ENCODE measurements around the gene SCN3A.

The SCN3A gene

DNA sequence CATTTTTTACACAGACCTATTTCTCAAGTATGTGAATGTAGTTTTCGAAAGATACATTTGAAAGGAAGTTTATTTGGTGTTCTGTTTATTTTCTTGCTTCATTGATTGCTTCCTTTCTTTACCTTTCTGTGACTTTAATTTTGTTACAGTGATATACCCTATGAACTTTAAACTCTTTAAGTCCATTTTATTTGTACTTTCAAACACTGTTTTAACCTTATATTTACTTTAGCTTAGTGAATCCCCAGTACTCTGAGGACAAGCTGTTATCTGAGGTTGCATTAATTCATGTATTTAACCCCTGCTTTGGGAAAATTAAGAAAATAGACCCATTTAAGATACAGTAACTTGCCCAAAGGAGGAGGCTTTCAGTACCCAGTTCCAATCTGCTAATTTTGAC, 93.5 kb downstream of the SCN3A start:
- DNase-seq = no peak

DNA sequence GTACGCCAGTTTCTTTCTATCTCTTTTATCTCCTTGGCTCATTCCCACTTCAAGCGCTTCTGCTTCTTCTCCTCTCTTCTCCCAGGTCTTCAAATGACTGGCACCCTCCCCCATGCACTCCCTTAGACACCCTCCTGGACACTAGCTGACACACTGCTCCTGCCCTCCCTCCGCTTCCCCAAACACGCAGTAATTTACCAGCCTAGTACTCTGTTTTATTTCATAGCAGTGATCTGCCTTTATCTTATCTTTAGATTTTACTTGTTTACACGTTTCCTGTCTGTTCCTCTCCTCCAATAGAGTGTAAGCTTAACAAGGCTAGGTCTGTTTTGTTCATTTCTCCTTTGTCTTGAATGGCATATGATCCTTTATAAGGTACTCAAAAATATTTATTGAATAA, 93.9 kb downstream of the SCN3A start:
- DNase-seq = no peak

DNA sequence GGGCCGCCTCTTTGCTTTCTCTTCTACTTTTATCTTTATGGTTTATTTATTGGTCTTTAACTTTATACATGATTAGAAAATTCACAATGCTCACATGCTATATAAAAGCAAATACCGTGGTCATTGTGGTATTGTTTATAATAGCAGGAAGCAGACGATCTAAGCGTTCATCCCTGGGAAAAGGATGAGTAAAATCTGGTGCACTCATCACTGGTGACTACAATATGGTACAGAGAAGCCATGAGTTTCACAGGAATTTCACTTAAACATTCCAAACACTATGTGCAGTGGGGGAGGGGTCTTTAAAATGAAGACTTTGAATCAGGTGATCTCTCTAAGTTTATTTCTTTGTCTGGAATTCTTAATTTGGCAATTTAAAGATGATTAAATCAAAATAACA, 97.9 kb downstream of the SCN3A start:
- peak; percentile 61 for DNase-seq

DNA sequence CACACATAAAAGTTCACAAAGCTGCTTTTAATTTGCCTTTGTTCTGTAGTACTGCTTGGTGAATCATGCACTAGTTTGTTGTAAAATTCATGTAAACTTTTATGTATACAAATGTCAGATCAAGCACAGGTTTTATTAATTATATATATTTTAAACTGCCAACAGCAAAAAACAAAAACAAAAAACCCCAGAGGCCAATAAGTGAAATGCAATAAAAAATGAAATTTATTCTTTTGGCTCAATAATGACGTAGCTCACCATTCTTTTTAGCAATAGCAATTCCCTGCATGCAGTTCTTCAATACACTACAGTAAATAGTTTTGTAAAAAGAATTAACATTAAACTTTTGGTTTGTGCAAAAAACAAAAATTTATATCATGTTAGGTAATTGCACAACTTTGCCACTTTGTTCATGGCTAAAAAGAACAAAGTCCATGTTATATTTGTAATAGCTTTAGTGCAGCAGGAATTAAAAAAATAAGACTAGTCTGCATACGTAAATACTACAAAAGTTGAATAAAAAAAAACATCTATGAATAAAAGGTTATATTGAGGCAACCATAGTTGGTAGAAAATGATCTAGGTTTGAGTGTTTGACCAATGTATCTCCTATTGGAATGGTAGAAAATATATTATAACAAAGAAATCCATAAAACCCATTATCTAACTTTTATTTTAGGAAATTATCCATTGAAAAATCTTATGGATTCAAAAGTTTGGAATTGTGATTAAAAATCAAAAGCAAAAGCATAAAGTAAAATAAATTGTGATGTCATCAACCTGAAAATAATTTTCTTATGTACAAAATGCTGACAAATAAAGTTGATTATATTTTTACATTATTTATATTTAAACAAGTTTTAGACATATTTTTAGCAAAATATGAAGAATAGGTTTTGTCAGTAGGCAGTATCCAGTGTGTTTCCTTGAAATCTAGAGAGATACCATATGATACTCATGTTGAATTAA, 115.6 kb downstream of the SCN3A start:
- no peak for DNase-seq

DNA sequence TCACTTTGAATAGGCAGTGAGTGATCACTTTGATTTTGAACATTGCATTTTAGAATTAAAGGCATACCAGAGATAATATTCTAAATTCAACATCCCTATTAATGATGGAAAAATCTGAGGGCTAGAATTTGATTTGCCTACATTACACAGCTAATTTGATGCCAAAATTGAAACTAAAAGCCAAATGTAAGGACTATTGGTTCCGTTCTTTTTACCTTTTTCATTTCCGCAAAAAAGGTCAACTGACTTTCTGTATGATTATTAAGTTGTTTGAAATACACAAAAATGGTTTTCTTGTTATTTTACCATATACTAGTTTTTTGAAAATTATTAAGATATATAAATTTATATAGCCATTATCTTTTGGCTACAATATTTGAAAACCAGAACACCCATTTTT, 117.5 kb downstream of the SCN3A start:
- no peak for DNase-seq

DNA sequence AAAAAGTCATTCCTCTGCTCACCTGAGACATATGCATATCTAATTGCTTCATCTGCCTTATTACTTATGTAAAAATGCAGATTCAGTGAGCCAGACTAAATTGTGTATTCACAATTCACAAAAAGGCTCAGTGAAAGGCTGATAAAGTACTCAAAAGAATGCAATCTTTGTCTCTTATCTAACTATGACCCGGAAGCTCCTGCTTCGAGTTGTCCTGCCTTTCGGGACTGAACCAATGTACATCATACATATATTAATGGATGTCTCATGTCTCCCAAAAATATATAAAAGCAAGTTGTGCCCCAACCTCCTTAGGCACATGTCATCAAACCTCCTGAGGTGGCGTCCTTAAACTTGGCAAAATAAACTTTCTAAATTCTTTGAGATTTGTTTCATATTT, 120.5 kb downstream of the SCN3A start:
- no peak for DNase-seq

DNA sequence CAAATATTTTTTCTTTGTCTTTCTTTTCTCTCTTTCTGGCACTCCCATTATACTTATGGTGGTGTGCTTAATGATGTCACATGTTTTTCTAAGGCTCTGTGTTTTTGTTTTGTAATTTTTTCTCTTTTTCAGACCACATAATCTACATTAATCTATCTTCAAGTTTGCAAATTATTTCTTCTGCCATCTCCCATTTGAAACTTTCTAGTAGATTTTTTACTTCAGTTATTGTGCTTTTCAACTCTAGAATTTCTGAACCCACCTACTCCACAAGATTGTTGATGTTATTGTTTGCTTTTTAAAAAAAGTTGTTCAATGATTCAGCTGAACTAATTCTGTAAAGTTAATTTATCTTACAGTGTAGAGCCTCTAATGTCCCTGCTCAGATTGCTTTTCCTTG, 121.4 kb downstream of the SCN3A start:
- DNase-seq = no peak

DNA sequence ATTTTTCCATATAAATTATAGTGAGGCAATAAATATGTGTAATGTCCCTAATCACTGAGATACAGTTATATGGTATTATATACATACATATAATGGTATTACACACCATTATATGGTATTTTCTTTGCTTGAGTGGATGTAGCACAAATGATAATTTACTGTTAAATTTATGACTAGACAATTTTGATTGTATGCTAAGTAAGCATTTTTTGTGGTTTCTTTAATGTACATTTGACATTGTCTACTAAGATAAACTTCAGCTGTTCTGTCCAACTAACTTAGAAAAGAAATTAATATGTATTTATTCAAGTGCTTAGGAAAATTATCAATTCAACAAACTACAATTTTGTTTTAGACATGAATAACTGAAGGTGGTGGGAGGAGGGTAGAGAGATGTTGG, 122.6 kb downstream of the SCN3A start:
- DNase-seq = no peak

DNA sequence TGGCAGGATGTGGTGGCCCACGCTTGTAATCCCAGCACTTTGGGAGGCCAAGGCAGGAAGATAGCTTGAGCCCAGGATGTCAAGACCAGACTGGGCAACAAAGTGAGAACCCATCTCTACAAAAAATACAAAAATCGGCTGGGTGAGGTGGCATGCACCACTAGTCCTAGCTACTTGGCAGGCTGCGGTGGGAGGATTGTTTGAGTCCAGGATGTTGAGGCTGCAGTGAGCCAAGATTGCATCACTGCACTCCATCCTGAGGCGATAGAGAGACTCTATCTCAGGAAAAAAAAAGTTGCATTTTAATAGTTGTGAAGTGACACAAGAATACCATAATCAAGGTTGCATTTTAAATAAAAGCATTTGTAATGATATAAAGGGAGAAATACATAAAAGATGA, 124.4 kb downstream of the SCN3A start:
- DNase-seq = no peak

DNA sequence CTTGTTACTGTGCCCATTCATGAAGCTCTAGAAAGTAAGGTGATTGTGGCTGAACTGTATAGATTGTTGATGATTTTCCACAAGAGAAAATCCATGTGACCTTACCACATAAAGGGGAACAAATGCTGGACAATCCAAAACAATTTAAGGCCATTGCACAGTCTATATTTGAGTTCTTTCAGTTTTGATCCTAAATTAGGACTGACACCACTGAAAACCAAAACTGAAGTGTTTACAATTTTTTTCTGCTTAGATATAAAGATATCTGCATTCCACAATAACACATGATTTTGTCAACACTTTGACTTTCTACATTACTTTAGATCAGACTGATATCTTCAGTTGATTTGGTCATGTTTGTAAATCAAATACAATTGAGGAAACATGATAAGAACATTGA, 124.9 kb downstream of the SCN3A start:
- no peak for DNase-seq

DNA sequence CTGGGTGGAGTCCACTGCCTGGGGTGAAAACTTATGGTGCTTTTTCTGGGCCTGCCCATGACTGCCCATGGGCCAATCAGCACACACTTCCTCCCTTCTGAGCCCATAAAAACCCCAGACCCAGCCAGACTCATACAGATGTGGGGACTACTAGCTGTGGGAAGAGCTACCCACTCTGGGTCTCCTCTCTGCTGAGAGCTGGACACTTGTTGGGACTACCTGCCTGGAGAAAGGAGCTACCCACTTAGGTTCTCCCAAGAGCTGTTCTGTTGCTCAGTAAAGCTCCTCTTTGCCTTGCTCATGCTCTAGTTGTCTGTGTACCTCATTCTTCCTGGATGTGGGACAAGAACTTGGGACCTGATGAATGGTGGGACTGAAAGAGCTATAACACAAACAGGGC, 129.0 kb downstream of the SCN3A start:
- DNase-seq = no peak

DNA sequence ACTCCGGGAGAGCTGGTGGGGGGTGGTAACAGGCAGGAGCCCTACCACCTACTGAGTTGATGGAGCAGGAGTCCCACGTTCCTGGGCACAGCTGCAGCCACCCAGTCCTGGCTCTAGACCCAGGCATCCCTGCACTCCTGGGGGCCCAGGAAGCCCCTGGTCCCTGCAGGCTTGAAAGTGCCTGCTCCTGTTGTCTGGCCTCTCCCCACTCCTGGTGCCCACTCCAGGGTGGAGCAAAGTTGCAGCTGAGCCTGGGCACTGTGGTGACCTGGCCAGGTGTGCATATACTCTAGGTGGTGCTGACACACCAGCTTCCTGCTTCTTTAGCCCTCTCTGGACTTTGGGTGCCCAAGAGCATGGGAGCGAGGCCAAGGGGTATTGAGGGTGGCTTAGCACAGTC, 129.5 kb downstream of the SCN3A start:
- no peak for DNase-seq

DNA sequence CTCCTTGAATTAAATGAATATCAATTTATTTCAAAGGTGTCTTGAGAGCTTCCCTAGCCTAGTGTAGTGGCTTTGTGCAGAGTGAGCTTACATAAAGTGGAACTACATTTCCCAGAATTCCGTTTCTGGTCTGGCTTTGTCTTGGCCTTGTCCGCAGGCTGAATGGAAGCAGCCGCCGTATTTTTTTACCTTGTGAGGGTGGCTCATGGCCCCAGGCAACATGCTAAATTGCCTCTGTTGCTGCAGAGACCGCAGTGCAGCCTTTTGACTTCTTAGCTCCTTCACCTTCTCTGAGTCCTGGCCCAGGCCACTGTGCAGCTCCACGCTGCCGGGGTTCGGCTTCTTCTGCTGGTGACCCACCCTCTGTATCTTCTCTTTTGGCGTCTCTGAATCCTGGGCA, 133.8 kb downstream of the SCN3A start:
- DNase-seq = no peak

DNA sequence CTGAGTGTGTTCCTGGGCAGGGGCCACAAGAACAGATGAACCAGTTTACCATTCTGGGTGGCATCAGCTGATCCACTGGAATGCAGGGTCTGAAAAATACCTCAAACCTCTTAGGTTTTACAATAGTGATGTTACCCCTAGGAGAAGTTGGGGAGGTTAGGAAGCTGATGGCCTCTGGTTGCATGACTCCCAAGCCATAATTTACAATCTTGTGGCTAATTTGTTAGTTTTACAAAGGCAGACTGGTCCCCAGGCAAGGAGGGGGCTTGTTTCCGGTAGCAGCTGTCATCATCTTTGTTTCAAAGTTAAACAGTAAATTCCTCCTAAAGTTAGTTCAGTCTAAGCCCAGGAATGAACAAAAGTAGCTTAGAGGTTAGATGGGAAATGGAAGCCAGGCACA, 134.7 kb downstream of the SCN3A start:
- peak; percentile 35 for DNase-seq

DNA sequence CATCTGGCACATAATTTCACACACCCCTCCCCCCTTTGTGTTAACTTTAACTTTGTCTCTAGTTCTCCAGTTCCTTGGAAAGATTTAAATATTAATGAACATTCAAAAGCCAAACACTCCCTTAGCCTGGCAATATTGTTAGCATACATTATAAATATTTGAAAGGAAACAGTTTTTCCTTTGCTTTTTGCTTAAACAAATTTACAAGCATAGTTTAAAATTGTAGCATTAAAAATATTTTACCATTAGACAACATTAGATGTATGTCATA, 135.4 kb downstream of the SCN3A start:
- no peak for DNase-seq

DNA sequence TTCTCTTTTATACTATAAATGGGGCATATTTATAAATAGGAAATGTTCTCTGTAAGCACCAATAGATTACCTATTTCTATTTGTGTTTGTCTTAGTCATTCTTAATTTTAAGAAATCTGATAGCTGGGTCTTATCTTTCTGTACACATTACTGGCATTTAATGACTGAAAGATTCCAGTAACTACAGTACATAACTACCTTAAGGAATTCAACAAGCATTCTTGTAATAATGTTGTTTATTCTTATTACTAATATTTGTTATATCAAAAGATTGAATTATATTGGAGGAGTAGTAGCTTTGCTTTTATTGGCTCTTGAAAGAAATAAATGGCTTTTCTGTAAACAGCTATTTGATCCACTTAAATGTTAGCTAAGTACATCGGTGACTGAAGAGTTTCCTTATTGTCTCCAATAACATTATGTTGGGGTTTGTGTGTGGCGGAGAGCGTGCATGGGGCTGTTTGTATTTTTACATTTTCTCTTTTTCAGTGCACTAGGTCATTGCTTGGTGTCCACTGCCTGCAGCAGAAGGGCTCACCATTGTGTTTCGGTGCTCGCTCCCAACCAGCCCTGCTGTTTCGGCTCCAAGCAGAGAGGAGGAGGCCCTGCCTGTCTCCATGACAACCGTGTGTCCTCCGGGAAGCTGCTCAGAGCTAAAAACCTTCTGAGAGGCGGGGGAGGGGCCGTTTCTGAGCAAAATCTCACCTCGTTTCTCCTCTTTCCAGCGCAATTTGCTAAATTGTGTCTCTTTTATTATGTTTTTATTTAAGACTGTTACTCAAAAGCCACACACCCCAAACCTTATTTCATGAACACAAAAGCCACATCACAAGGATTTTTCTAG, 136.0 kb downstream of the SCN3A start:
- peak; percentile 69 for DNase-seq

DNA sequence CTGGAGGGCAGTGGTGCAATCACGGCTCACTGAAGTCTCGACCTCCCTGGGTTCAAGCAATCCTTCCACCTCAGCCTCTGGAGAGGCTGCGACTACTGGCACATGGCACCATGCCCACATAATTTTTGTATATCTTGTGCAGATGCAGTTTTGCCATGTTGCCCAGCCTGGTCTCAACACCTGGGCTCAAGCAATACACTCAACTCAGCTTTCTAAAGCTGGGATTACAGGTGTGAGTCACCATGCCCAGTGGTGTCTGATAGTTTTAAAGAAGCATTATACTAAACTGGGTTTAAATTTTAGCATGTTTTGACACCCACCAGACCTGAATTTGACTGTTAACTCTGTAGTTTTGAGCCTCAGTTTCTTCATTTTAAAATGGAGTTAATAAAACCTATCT, 139.1 kb downstream of the SCN3A start:
- no peak for DNase-seq

DNA sequence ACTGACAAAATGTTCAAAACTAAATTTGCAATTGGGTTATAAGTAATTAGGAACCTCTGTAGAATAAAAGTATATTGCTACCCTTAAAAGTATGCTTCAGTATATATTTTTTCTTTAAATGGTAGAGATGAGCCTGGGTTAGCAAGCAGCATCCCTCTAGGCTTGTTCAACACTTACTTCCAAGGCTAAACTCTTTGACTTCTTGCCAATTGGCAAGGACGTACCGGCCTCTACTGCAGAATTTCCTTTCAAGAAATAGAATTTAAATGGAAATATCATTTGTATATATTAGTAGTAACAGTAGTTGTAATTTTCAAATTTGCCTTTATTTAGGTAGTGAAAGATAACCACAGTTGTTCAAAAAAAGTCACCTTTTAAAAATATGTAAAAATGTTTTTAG, 143.4 kb downstream of the SCN3A start:
- no peak for DNase-seq

DNA sequence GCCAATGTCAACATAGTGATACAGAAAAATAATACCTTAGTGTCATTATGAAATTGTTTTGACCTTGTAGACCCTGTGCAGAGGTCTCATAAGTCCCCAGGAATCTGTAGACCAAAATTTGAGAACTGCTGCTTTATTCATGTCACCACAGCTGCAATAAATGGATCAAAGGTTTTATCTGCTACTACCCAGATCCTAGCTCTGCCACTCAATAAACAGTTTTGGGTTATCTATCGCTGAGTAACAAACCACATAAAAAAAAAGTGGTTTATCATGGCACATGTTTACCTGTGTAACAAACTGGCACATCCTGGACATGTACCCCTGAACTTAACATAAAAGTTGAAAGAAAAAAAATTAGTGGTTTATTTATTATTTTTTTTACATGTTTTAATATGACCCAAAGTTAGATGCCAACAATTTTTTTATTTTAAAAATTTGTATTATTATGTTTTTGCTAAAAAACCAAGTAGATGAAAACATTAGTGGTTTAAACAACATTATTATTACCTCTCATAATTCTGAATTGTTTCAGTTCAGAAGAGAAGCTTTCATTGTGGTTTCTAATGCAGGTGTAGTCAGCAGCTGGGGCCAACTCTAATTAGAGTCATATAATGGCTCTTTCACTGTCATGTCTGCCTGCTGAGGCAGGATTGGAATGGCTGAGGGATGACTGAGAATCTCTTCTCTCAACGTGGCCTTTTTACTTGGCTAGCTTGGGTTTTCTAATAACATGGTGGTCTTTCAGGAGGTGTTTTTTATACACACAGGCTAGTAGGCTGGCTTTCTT, 145.2 kb downstream of the SCN3A start:
- DNase-seq = no peak

DNA sequence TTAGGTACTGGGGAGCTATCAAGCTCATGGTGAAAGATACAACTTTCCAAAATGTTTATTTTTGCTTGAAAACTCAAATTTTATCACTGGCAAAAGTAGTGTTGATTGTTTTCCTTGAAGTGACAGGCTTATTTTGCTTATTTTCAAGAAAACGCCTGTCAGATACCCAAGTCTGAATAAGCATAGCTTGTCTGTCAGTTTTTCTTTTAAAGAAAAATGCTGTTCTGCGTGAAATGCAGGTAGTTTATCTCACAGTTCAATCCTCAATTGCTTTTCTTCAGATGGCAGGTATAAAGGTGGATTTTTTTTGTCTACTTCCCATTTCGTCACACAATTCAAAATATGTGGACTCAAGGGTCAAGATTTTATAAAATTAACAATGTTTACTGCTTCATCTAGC, 145.9 kb downstream of the SCN3A start:
- no peak for DNase-seq

DNA sequence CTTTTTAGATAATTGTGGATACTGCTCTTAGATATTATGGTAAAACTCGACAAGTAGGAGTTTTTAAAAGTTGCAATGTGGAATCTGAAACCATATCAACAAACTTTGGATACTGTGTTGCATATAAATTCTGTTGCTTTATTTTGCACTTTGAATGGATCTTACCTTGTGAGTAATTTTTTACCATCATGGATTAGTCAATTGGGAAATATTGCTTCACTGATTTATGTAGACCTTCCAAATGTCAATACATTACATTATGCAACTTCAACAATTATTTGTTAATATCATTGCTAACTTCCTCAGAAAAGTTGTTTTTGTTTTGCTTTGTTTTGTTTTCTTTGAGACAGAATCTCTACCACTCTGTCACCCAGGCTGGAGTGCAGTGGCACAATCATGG, 146.5 kb downstream of the SCN3A start:
- DNase-seq = no peak

DNA sequence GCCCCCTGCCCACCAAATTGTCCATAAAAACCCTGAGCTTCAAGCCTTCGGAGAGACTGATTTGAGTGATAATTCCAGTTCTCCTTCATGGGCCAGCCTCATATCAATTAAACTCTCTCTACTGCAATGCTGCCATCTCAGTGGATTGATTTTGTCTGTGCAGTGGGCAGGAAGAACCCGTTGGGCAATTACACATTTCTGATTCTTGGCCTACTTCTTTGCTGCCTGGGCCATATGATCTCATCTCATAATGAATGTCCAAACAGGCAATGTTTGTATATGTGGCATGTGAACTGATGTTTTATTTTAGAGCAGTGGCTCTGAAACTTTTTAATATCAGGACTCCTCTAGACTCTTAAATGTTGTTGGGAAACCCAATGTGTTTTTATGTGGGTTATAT, 147.3 kb downstream of the SCN3A start:
- DNase-seq = no peak

Data from fibroblast of skin of abdomen (primary cell).